Naive thymus-derived CD4-positive, alpha-beta T cell (primary cell): ENCODE results near the gene S100A4. TPM values are rescaled to one million over a fixed set of nuclear protein-coding genes. Genes with fewer than 3 reads are reported as not detected.

Experiments
- ATAC-seq: fragments of 150-1000 bp; cut with Tn5 transposase; 2 replicates; pipeline ENCODE4 v1.10.0; 2021; ENCODE audit warnings: mild to moderate bottlenecking, moderate library complexity
- CTCF ChIA-PET: fragments of 350-600 bp; sonication (Branson Sonifier 250); formaldehyde crosslinking; loops from one replicate; lab custom pipeline; 2021; ENCODE audit warnings: antibody characterized with exemption; lab: Charles Lee
- POLR2A ChIA-PET: fragments of 350-600 bp; sonication (Branson Sonifier 250); formaldehyde crosslinking; loops from one replicate; lab custom pipeline; 2021; ENCODE audit warnings: antibody characterized with exemption, inconsistent platforms; lab: Charles Lee
- DNase-seq, 9 donors: peaks; one replicate each; pipeline versions ENCODE4 v3.0.0 to v3.0.0-alpha.2; 2020 to 2022; ENCODE audit warnings: mixed read lengths in 1 of 9
- H3K27ac ChIP-seq: one replicate; pipeline ENCODE4 v1.7.0; 2013; ENCODE audit warnings: mild to moderate bottlenecking, low read depth, low read length, moderate library complexity
- H3K27me3 ChIP-seq, 2 donors: one replicate each; pipeline ENCODE4 v1.7.0; 2013; ENCODE audit warnings: low read length in 2 of 2, mild to moderate bottlenecking in 2 of 2, moderate library complexity in 2 of 2; ENCODE audit not compliant: control insufficient read depth in 2 of 2, insufficient read depth in 2 of 2
- H3K36me3 ChIP-seq, 3 experiments: 1 replicate in 2 of 3; 2 replicates in 1 of 3; pipeline ENCODE4 v1.7.0; 2013; ENCODE audit warnings: low read length in 3 of 3, mild to moderate bottlenecking in 3 of 3, moderate library complexity in 1 of 3; ENCODE audit not compliant: insufficient read depth in 3 of 3, control insufficient read depth in 2 of 3
- H3K4me1 ChIP-seq, 2 donors: one replicate each; pipeline ENCODE4 v1.7.0; 2013; ENCODE audit warnings: low read length in 2 of 2, mild to moderate bottlenecking in 2 of 2, moderate library complexity in 1 of 2; ENCODE audit not compliant: control insufficient read depth in 2 of 2, insufficient read depth in 2 of 2
- H3K4me3 ChIP-seq: 2 replicates; pipeline ENCODE4 v1.7.0; 2013; ENCODE audit warnings: mild to moderate bottlenecking, low read length
- H3K9me3 ChIP-seq, 3 experiments: 1 replicate in 2 of 3; 2 replicates in 1 of 3; pipeline ENCODE4 v1.7.0; 2013; ENCODE audit warnings: low read length in 3 of 3; ENCODE audit not compliant: control insufficient read depth in 2 of 3
- H3K27ac Mint-ChIP-seq, 9 donors: one replicate each; pipeline ENCODE4 v1.8.0; 2020 to 2022; ENCODE audit warnings: mixed read lengths in 9 of 9, mild to moderate bottlenecking in 8 of 9, moderate library complexity in 5 of 9, inconsistent platforms in 2 of 9
- H3K27me3 Mint-ChIP-seq, 5 donors: one replicate each; pipeline ENCODE4 v1.8.0; 2021 to 2022; ENCODE audit warnings: mixed read lengths in 5 of 5, mild to moderate bottlenecking in 1 of 5
- H3K36me3 Mint-ChIP-seq, 5 donors: one replicate each; pipeline ENCODE4 v1.8.0; 2020 to 2022; ENCODE audit warnings: mixed read lengths in 5 of 5, mild to moderate bottlenecking in 3 of 5, inconsistent platforms in 1 of 5
- H3K4me1 Mint-ChIP-seq, 7 donors: one replicate each; pipeline ENCODE4 v1.8.0; 2020 to 2022; ENCODE audit warnings: mixed read lengths in 7 of 7, mild to moderate bottlenecking in 3 of 7, inconsistent platforms in 1 of 7
- H3K4me3 Mint-ChIP-seq, 10 donors: one replicate each; pipeline ENCODE4 v1.8.0; 2020 to 2022; ENCODE audit warnings: mild to moderate bottlenecking in 10 of 10, mixed read lengths in 10 of 10, moderate library complexity in 6 of 10, inconsistent platforms in 2 of 10
- H3K9me3 Mint-ChIP-seq, 11 donors: one replicate each; pipeline ENCODE4 v1.8.0; 2020 to 2022; ENCODE audit warnings: mixed read lengths in 11 of 11, mild to moderate bottlenecking in 4 of 11, inconsistent platforms in 1 of 11, moderate library complexity in 1 of 11
- intact Hi-C, 2 donors: fragments of 100-400 bp; cut with micrococcal nuclease; formaldehyde crosslinking; loops; one replicate each; pipeline ENCODE4 v1.15.1; 2023
- polyA plus RNA-seq, 2 donors: library from polyadenylated mRNA; unstranded; fragments of 300-500 nt; fragmentation: Illumina TruSeq; gene quantifications; one replicate each; pipeline ENCODE4 v1.2.3, GENCODE V29; 2021
- total RNA-seq, 6 experiments: library from RNA in 5 of 6; stranded (reverse) in 5 of 6; gene quantifications; 1 replicate in 5 of 6; 2 replicates in 1 of 6; pipeline ENCODE4 v1.2.3 and lab custom pipeline; 2021 to 2026

The S100A4 gene
- total and polyA plus RNA-seq, 7 experiments from 2014 or later = 54.0 to 766 (median 259) TPM

DNA sequence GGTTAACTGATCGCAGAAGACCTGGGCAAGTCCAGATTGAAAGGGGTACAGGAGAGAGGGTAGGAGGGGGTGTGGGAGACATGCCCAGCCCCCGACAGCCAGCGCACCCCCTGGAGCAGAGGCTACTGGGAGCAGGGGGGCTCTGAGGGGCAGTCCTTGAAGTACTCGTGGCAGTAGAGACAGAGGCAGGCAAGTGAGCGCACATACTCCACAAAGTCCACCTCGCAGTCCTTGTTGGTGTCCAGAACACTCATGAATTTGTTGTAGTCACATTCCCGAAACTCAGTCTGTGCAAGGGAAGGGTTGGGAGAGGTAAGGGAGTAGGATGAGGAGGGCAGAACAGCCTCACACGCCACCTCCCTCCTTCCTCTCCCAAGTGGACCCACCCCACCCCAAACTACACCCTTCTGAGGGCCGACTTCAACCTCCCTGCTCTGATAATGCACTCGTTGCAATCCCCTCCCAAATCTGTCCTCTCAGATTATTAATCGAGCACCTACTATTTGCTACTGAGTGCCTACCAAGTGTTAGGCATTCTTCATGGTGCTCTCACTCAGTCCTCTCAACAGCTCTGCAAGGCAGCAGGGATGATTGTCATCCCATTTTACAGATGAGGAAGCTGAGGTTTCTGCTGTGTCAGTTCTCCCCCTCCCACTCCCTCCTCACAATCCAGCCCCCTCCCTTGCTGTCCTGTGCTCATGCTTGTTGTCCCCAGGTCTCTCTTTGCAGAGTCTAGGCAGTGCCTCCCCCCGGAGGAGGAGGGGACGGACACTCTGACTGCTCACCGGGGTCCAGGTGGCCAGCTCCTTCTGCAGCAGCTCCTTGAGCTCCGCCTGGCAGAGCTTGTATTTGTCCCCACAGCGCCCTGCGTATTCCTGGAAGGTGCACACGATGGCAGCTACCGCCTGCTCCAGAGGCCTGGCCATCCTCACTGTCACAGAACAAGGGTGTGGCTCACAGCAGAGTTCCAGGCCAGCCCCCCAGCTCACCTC, 2.2 kb upstream of the S100A4 start:
- Mint-ChIP-seq H3K4me1 (peaks cover 41 to 62% (median 54%) of the 10 kb centered on the region in 7 donors), H3K9me3 (no peaks in the 10 kb centered on the region), H3K27me3 (no peaks in the 10 kb centered on the region), H3K4me3 (peak overlapping the region in 1 of 10 donors; percentile 45), H3K27ac (peak overlapping the region in 8 of 9 donors; percentile 32 to 76 (median 60)), H3K36me3 (peaks cover 8 to 23% (median 13%) of the 10 kb centered on the region in 5 donors)
- ATAC-seq = no peak
- no peaks in the 10 kb centered on the region for H3K9me3 ChIP-seq
- no peaks in the 10 kb centered on the region for H3K27me3 ChIP-seq
- intact Hi-C loops = loop anchor here (2.0 to 5.0 kb wide), 3 partner anchors 15 to 179 kb away; partner anchors contain the start of gene INTS3 (in 1 of the 2)
- ChIA-PET CTCF (interaction anchor here (0.6 to 4.9 kb wide), 4 partner anchors 8 to 14 kb away, joined by 3 to 97 read pairs (median 4); partner anchors contain the start of gene S100A6), POLR2A (interaction anchor here (0.6 to 9.5 kb wide), 4 partner anchors 13 to 236 kb away, joined by 3 to 268 read pairs (median 3); partner anchors contain the start of gene S100A6)
- DNase-seq = no peak
- H3K36me3 ChIP-seq = peaks cover 0 to 15% (median 11%) of the 10 kb centered on the region in 3 experiments
- no peak overlapping the region for H3K4me3 ChIP-seq
- H3K27ac ChIP-seq = no peak overlapping the region
- H3K4me1 ChIP-seq = peaks cover 28 to 44% of the 10 kb centered on the region in 2 donors

DNA sequence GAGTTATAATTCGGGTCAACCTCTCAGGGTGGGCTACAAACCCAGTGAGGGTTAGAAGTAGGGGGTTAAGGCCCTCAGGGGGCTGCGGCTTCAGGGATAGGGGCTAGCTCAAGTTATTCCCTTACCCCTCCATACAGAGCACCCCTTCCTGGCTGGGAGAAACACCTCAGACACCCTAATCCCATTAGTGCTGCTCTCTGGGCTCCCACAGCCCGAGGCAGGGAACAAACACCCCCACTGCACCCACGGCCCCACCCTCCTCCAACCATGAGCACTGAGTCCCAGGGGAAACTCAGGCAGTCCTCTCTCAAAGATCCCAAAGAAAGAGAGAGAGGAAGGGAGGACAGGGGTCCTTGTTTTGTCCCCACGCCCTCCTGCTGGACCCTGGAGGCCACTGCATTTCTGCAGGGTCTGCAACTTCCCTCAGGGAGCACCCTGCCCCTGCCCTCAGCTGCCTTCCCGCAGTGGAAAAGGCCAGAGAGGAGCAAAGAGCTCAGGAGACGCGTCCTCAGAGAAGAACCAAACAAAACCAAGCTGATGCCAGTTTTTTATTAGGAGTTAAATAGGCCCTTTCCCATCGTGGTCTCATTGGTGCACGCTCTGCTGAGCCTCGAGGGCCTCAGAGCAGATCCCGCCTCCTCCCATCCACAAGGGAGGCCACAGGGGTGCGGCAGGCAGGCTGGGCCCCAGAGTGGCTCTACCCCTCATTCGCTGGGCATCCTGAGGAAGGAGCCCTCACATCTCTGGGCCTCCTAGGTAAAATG, 1.4 kb upstream of the S100A4 start:
- Mint-ChIP-seq H3K9me3 (no peaks in the 10 kb centered on the region), H3K27ac (peak overlapping the region; percentile 93 to 99 (median 98)), H3K36me3 (peaks cover 8 to 28% (median 14%) of the 10 kb centered on the region in 5 donors), H3K4me1 (peaks cover 49 to 71% (median 63%) of the 10 kb centered on the region in 7 donors), H3K4me3 (peak overlapping the region in 5 of 10 donors; percentile 58 to 97 (median 87)), H3K27me3 (no peaks in the 10 kb centered on the region)
- POLR2A ChIA-PET = interaction anchor here (0.9 to 9.5 kb wide), 3 partner anchors 7 to 125 kb away, joined by 3 to 268 read pairs (median 15); partner anchors contain the start of gene S100A6
- H3K4me1 ChIP-seq = peaks cover 37 to 53% of the 10 kb centered on the region in 2 donors
- intact Hi-C loops = loop anchor here (2.0 to 5.0 kb wide), 3 partner anchors 14 to 180 kb away; partner anchors contain the start of gene INTS3 (in 1 of the 2)
- no peaks in the 10 kb centered on the region for H3K9me3 ChIP-seq
- CTCF ChIA-PET = interaction anchor here (4.9 kb wide), 1 partner anchor 13 kb away, joined by 97 read pairs; the partner anchor contains the start of gene S100A6
- no peak for DNase-seq
- H3K27ac ChIP-seq = peak overlapping the region; percentile 79
- no peaks in the 10 kb centered on the region for H3K27me3 ChIP-seq
- no peak overlapping the region for H3K4me3 ChIP-seq
- no peak for ATAC-seq
- peaks cover 0 to 15% (median 11%) of the 10 kb centered on the region in 3 experiments for H3K36me3 ChIP-seq

- Mint-ChIP-seq H3K4me3 (peak overlapping the region in 9 of 10 donors; percentile 86 to 97 (median 89)), H3K36me3 (peaks cover 8 to 32% (median 15%) of the 10 kb centered on the region in 5 donors), H3K9me3 (no peaks in the 10 kb centered on the region), H3K4me1 (peaks cover 56 to 77% (median 69%) of the 10 kb centered on the region in 7 donors), H3K27me3 (no peaks in the 10 kb centered on the region), H3K27ac (peak overlapping the region; percentile 93 to 99 (median 98))
- ATAC-seq (no peak), DNase-seq (no peak)
- POLR2A ChIA-PET = interaction anchor here (1.4 to 9.5 kb wide), 5 partner anchors 8 to 88 kb away, joined by 5 to 268 read pairs (median 13); partner anchors contain the start of genes CHTOP and S100A6
- no peaks in the 10 kb centered on the region for H3K9me3 ChIP-seq
- H3K4me1 ChIP-seq = peaks cover 43 to 59% of the 10 kb centered on the region in 2 donors
- CTCF ChIA-PET = interaction anchor here (0.6 to 4.9 kb wide), 3 partner anchors 13 to 36 kb away, joined by 3 to 97 read pairs (median 27); partner anchors contain the start of gene S100A6
- peak overlapping the region; percentile 79 for H3K27ac ChIP-seq
- peaks cover 0 to 15% (median 11%) of the 10 kb centered on the region in 3 experiments for H3K36me3 ChIP-seq
- H3K27me3 ChIP-seq = no peaks in the 10 kb centered on the region
- H3K4me3 ChIP-seq = no peak overlapping the region
- intact Hi-C loops = loop anchor here (2.0 to 5.0 kb wide), 3 partner anchors 14 to 181 kb away; partner anchors contain the start of gene INTS3 (in 1 of the 2)
These were observed 765 bp upstream of the S100A4 start for GRCh38 chr1:153546371-153546770.

DNA sequence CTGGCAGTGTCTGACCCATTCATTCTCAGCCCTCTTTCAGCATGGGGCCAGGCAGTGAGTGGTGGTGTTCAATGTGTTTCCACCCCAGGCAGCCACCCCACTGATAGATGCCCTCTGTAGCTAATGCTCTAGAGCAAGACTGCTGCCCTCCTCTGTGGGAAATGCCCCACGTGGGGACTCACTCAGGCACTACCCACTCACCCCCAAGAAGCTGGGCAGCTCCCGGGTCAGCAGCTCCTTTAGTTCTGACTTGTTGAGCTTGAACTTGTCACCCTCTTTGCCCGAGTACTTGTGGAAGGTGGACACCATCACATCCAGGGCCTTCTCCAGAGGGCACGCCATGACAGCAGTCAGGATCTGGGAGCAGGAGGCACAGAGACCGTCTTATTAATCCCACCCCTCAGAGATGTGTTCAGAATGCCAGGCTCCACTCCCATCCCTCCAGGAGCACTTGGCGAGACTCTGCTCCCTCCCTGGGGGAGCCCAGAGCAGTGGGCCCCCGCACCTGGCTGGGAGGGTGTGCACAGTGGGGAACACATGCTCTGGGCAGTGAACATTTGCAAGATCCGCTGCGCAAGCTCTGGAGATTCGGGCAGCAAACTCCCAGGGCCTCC, 1.0 kb downstream of the S100A4 start:
- peak overlapping the region; percentile 79 for H3K27ac ChIP-seq
- peaks cover 0 to 15% (median 11%) of the 10 kb centered on the region in 3 experiments for H3K36me3 ChIP-seq
- H3K9me3 ChIP-seq = no peaks in the 10 kb centered on the region
- Mint-ChIP-seq H3K9me3 (no peaks in the 10 kb centered on the region), H3K36me3 (peaks cover 8 to 42% (median 15%) of the 10 kb centered on the region in 5 donors), H3K27me3 (no peaks in the 10 kb centered on the region), H3K27ac (peak overlapping the region; percentile 93 to 99 (median 98)), H3K4me3 (peak overlapping the region; percentile 85 to 97 (median 88)), H3K4me1 (peaks cover 70 to 95% (median 81%) of the 10 kb centered on the region in 7 donors)
- no peaks in the 10 kb centered on the region for H3K27me3 ChIP-seq
- peaks cover 61 to 77% of the 10 kb centered on the region in 2 donors for H3K4me1 ChIP-seq
- peak overlapping the region; percentile 69 for H3K4me3 ChIP-seq
- no peak for ATAC-seq
- intact Hi-C loops = loop anchor here (1.0 to 5.0 kb wide), 5 partner anchors 8 to 183 kb away; partner anchors contain the start of gene INTS3 (in 1 of the 2)
- POLR2A ChIA-PET = interaction anchor here (0.5 to 9.5 kb wide), 22 partner anchors 10 to 1197 kb away, joined by 3 to 268 read pairs (median 4); partner anchors contain the start of genes CHTOP, INTS3, JTB and S100A2
- CTCF ChIA-PET = interaction anchor here (0.6 to 4.9 kb wide), 7 partner anchors 11 to 34 kb away, joined by 3 to 97 read pairs (median 5); partner anchors contain the start of gene S100A6
- DNase-seq = peak in 1 of 9 donors; percentile 41

GRCh38 chr1:153543736-153544135, 1.9 kb downstream of the S100A4 start:
- CTCF ChIA-PET = interaction anchor here (0.7 to 4.9 kb wide), 4 partner anchors 10 to 33 kb away, joined by 3 to 97 read pairs (median 19); partner anchors contain the start of gene S100A6
- peak overlapping the region; percentile 79 for H3K27ac ChIP-seq
- peak overlapping the region; percentile 85 to 97 (median 88) for H3K4me3 Mint-ChIP-seq
- intact Hi-C loops = loop anchor here (2.0 kb wide), 1 partner anchor 89 kb away; no protein-coding TSS in a partner anchor
- no peaks in the 10 kb centered on the region for H3K9me3 ChIP-seq
- H3K36me3 ChIP-seq = peaks cover 0 to 15% (median 11%) of the 10 kb centered on the region in 3 experiments
- ATAC-seq (no peak), DNase-seq (no peak)
- peaks cover 63 to 79% of the 10 kb centered on the region in 2 donors for H3K4me1 ChIP-seq
- H3K27ac Mint-ChIP-seq = peak overlapping the region; percentile 93 to 99 (median 98)
- H3K27me3 Mint-ChIP-seq = no peaks in the 10 kb centered on the region
- H3K36me3 Mint-ChIP-seq = peaks cover 8 to 44% (median 15%) of the 10 kb centered on the region in 5 donors
- no peaks in the 10 kb centered on the region for H3K27me3 ChIP-seq
- POLR2A ChIA-PET = interaction anchor here (0.5 to 9.5 kb wide), 11 partner anchors 9 to 1197 kb away, joined by 3 to 268 read pairs (median 4); partner anchors contain the start of genes CHTOP and S100A6
- peak overlapping the region; percentile 69 for H3K4me3 ChIP-seq
- no peaks in the 10 kb centered on the region for H3K9me3 Mint-ChIP-seq
- peaks cover 73 to 93% (median 82%) of the 10 kb centered on the region in 7 donors for H3K4me1 Mint-ChIP-seq
